H1 (cell line): Measurements from ENCODE around the gene GIPR. TPM values are rescaled to one million over a fixed set of nuclear protein-coding genes. Genes with fewer than 3 reads are reported as not detected.

Experiments
- CTCF ChIA-PET: fragments of 300-600 bp; sonication (Branson Sonifier 250); formaldehyde crosslinking; loops from one replicate; lab custom pipeline; 2021; ENCODE audit not compliant: partially characterized antibody; lab: Charles Lee
- POLR2A ChIA-PET: fragments of 300-600 bp; sonication (Branson Sonifier 250); formaldehyde crosslinking; loops from one replicate; lab custom pipeline; 2021; ENCODE audit warnings: inconsistent platforms; ENCODE audit not compliant: partially characterized antibody; lab: Charles Lee
- DNase-seq, 2 experiments: peaks; one replicate each; pipeline versions ENCODE4 v3.0.0 to v3.0.0-alpha.2; 2010 to 2022; ENCODE audit warnings: low spot score in 2 of 2, low read depth in 1 of 2, mixed read lengths in 1 of 2
- FAIRE-seq: peaks from 2 replicates; lab custom pipeline; 2011; peaks lifted over from hg19 to GRCh38; lab: Jason Lieb, UNC
- H2AFZ ChIP-seq: 2 replicates; pipeline ENCODE4 v1.8.1; 2012; ENCODE audit warnings: low read length, inconsistent platforms
- H2AK5ac ChIP-seq: 2 replicates; pipeline ENCODE4 v1.6.1; 2013; ENCODE audit warnings: low read depth, low read length
- H2BK120ac ChIP-seq: replicated peaks from 2 replicates; pipeline ENCODE3; 2013; ENCODE audit warnings: low read depth, low read length, inconsistent platforms
- H2BK12ac ChIP-seq: 2 replicates; pipeline ENCODE4 v1.6.1; 2013; ENCODE audit warnings: low read depth, low read length
- H2BK15ac ChIP-seq: 2 replicates; pipeline ENCODE4 v1.6.1; 2013; ENCODE audit warnings: low read length
- H2BK20ac ChIP-seq: 2 replicates; pipeline ENCODE4 v1.6.1; 2013; ENCODE audit warnings: low read length
- H2BK5ac ChIP-seq: 2 replicates; pipeline ENCODE4 v1.6.1; 2013; ENCODE audit warnings: low read depth, low read length
- H3K14ac ChIP-seq: 2 replicates; pipeline ENCODE4 v1.6.1; 2013; ENCODE audit warnings: inconsistent platforms; ENCODE audit not compliant: insufficient read length
- H3K18ac ChIP-seq: 2 replicates; pipeline ENCODE4 v1.6.1; 2013; ENCODE audit warnings: low read length; ENCODE audit errors: extremely low read depth
- H3K23ac ChIP-seq: 2 replicates; pipeline ENCODE4 v1.6.1; 2013; ENCODE audit warnings: inconsistent platforms; ENCODE audit not compliant: insufficient read length
- H3K23me2 ChIP-seq: 2 replicates; pipeline ENCODE4 v1.6.1; 2013; ENCODE audit warnings: low read depth, low read length
- H3K27ac ChIP-seq: 2 replicates; pipeline ENCODE4 v1.6.1; 2011; ENCODE audit warnings: low read depth, low read length, inconsistent platforms
- H3K27me3 ChIP-seq, 4 experiments: replicated peaks in 1 of 4; 1 replicate in 1 of 4; 2 replicates in 3 of 4; pipeline versions ENCODE4 v1.6.1 to v1.8.1; 2011 to 2013; ENCODE audit warnings: low read length in 3 of 4, mild to moderate bottlenecking in 3 of 4, inconsistent platforms in 2 of 4, mixed read lengths in 2 of 4, moderate library complexity in 1 of 4; ENCODE audit not compliant: control insufficient read depth in 3 of 4, insufficient read depth in 3 of 4; ENCODE audit errors: extremely low read depth in 1 of 4
- H3K36me3 ChIP-seq, 4 experiments: 2 replicates each; pipeline versions ENCODE4 v1.6.1 to v1.8.1; 2011 to 2013; ENCODE audit warnings: mild to moderate bottlenecking in 4 of 4, low read length in 3 of 4, moderate library complexity in 2 of 4, control low read depth in 1 of 4, inconsistent platforms in 1 of 4; ENCODE audit not compliant: insufficient read depth in 4 of 4, control insufficient read depth in 2 of 4
- H3K4ac ChIP-seq: replicated peaks from 2 replicates; pipeline ENCODE3; 2013; ENCODE audit warnings: low read length, low read depth, mixed read lengths, inconsistent platforms; ENCODE audit not compliant: insufficient read length
- H3K4me1 ChIP-seq, 4 experiments: replicated peaks in 1 of 4; 1 replicate in 1 of 4; 2 replicates in 3 of 4; pipeline versions ENCODE4 v1.6.1 to v1.8.1; 2011 to 2013; ENCODE audit warnings: low read length in 3 of 4, inconsistent platforms in 2 of 4, mixed read lengths in 1 of 4; ENCODE audit not compliant: insufficient read depth in 4 of 4, control insufficient read depth in 3 of 4
- H3K4me2 ChIP-seq, 2 experiments: 2 replicates each; pipeline versions ENCODE4 v1.6.1 to v1.8.1; 2011 to 2013; ENCODE audit warnings: low read depth in 2 of 2, low read length in 2 of 2, control low read depth in 1 of 2, inconsistent platforms in 1 of 2, mild to moderate bottlenecking in 1 of 2; ENCODE audit not compliant: insufficient read depth in 1 of 2
- H3K4me3 ChIP-seq, 4 experiments: fragments of 200-600, 300-600 bp in 1 of 4; sonication (generic), shearing (Covaris generic), sonication (Bioruptor Twin) in 1 of 4; 2 replicates each; pipeline versions ENCODE4 v1.5.1 to v1.8.1; 2011 to 2016; ENCODE audit warnings: low read length in 4 of 4, low read depth in 3 of 4, control low read depth in 2 of 4, inconsistent platforms in 2 of 4, mild to moderate bottlenecking in 2 of 4, mixed read lengths in 1 of 4, moderate library complexity in 1 of 4; ENCODE audit not compliant: insufficient read depth in 2 of 4; ENCODE audit errors: extremely low read depth in 1 of 4
- H3K56ac ChIP-seq: replicated peaks from 2 replicates; pipeline ENCODE3; 2013; ENCODE audit warnings: low read depth, mild to moderate bottlenecking, mixed read lengths, low read length, inconsistent platforms; ENCODE audit not compliant: insufficient read length
- H3K79me1 ChIP-seq: 2 replicates; pipeline ENCODE4 v1.6.1; 2013; ENCODE audit warnings: low read depth, low read length, control low read depth
- H3K79me2 ChIP-seq, 2 experiments: 2 replicates each; pipeline versions ENCODE4 v1.6.1 to v1.8.1; 2012 to 2013; ENCODE audit warnings: low read length in 2 of 2, mild to moderate bottlenecking in 2 of 2, inconsistent platforms in 1 of 2; ENCODE audit not compliant: insufficient read depth in 2 of 2, control insufficient read depth in 1 of 2
- H3K9ac ChIP-seq, 4 experiments: replicated peaks in 1 of 4; 1 replicate in 1 of 4; 2 replicates in 3 of 4; pipeline versions ENCODE4 v1.6.1 to v1.8.1; 2011 to 2013; ENCODE audit warnings: low read depth in 3 of 4, low read length in 3 of 4, control low read depth in 2 of 4, mild to moderate bottlenecking in 2 of 4, moderate library complexity in 2 of 4, inconsistent platforms in 1 of 4; ENCODE audit errors: extremely low read depth in 1 of 4
- H3K9me3 ChIP-seq, 2 experiments: 2 replicates each; pipeline versions ENCODE4 v1.6.1 to v1.8.1; 2012 to 2013; ENCODE audit warnings: mild to moderate bottlenecking in 2 of 2, moderate library complexity in 2 of 2, control low read depth in 1 of 2, inconsistent platforms in 1 of 2, low read depth in 1 of 2, low read length in 1 of 2, mixed read lengths in 1 of 2; ENCODE audit not compliant: insufficient read depth in 2 of 2
- H4K20me1 ChIP-seq, 2 experiments: replicated peaks in 1 of 2; 2 replicates each; pipeline versions ENCODE3 to v1.8.1; 2011 to 2013; ENCODE audit warnings: inconsistent platforms in 2 of 2, low read length in 2 of 2, mild to moderate bottlenecking in 1 of 2; ENCODE audit not compliant: insufficient read depth in 2 of 2, control insufficient read depth in 1 of 2
- H4K5ac ChIP-seq: 2 replicates; pipeline ENCODE4 v1.6.1; 2013; ENCODE audit warnings: low read length, low read depth, mixed read lengths, inconsistent platforms; ENCODE audit not compliant: insufficient read length
- H4K8ac ChIP-seq: 2 replicates; pipeline ENCODE4 v1.8.0; 2013; ENCODE audit warnings: mild to moderate bottlenecking, moderate library complexity, low read length, inconsistent platforms; ENCODE audit not compliant: insufficient read depth; ENCODE audit errors: extremely low read depth
- H4K91ac ChIP-seq: replicated peaks from 2 replicates; pipeline ENCODE3; 2013; ENCODE audit warnings: low read length, mixed read lengths, inconsistent platforms; ENCODE audit not compliant: insufficient read length
- EZH2 ChIP-seq: fragments of 200-600 bp; sonication (generic); IDR thresholded peaks from 2 replicates; pipeline ENCODE4 v1.7.1; 2012; ENCODE audit warnings: low read depth, mild to moderate bottlenecking, moderate library complexity, low read length, inconsistent platforms; ENCODE audit not compliant: severe bottlenecking
- SIX5 ChIP-seq: IDR thresholded peaks from 2 replicates; pipeline ENCODE4 v1.6.1; 2011; ENCODE audit warnings: mild to moderate bottlenecking, low read depth, low read length
- WGBS, 2 experiments: shearing (Covaris generic) in 1 of 2; methylation state at CpG; one replicate each; pipeline versions ENCODE4 v1.1.6 to v1.1.7; 2013 to 2015; ENCODE audit warnings: low lambda C conversion rate in 2 of 2, mixed read lengths in 2 of 2, inconsistent platforms in 1 of 2, low coverage in 1 of 2, missing lambda C conversion rate in 1 of 2; ENCODE audit not compliant: insufficient replicate concordance in 2 of 2, insufficient coverage in 1 of 2, insufficient read length in 1 of 2; ENCODE audit errors: extremely low coverage in 1 of 2, missing lambda C conversion rate in 1 of 2; 5-methylcytosine and 5-hydroxymethylcytosine counted together
- polyA plus RNA-seq, 7 experiments: library from polyadenylated mRNA; depleted of rRNA in 3 of 7; stranded (reverse) in 5 of 7; unstranded in 2 of 7; fragments of >200 nt in 5 of 7; fragments of 200-250 nt in 2 of 7; gene quantifications; 1 replicate in 5 of 7; 2 replicates in 1 of 7; 4 replicates in 1 of 7; pipeline versions ENCODE4 v1.2.1 to v1.2.3, GENCODE V29; 2011 to 2013; ENCODE audit warnings: missing spikeins in 2 of 7, mixed read lengths in 2 of 7
- total RNA-seq: library from RNA; stranded (reverse); fragmentation: NEBNext Ultra II Directional; extraction: Animal tissue kit (Norgen Biotek cat#: 25700); gene quantifications from 2 replicates; pipeline ENCODE4 v1.2.1, GENCODE V29; 2021

The GIPR gene
- total and polyA plus RNA-seq, 2 of the 8 experiments (the other 6 are each of a cell fraction or from before 2014, with no cell fraction given) = 0.42 to 1.3 TPM

- Histone ChIP-seq H4K91ac (no peak overlapping the region), H3K23me2 (peaks cover 21% of the 10 kb centered on the region), H2AK5ac (no peak overlapping the region), H3K27me3 (peaks cover 18 to 31% (median 27%) of the 10 kb centered on the region in 4 experiments), H3K79me1 (no peaks in the 10 kb centered on the region), H3K23ac (no peak overlapping the region), H2BK15ac (no peak overlapping the region), H3K4me2 (peak overlapping the region; percentile 95 to 98), H2AFZ (no peak overlapping the region), H3K9ac (no peak overlapping the region), H3K18ac (no peak overlapping the region; the same call in 1 of the 2 replicates), H3K9me3 (no peaks in the 10 kb centered on the region), H3K56ac (no peak overlapping the region), H4K5ac (no peak overlapping the region), H3K4me3 (peak overlapping the region; percentile 2 to 65 (median 40); a peak in 6 of 8 replicates)
- DNase-seq = no peak
- WGBS, 2 experiments = 12% methylated on average over 19 of the region's 19 CpGs; no CpG with 5 or more reads in 1 of the 2 experiments
- CTCF ChIA-PET = interaction anchor here (0.5 to 1.4 kb wide), 5 partner anchors 15 to 56 kb away, joined by 3 to 5 read pairs (median 3); no protein-coding TSS in a partner anchor
- TF ChIP-seq EZH2 (peak; percentile 61), SIX5 (no peak)
- TF ChIP-seq, all 59 proteins: peak for 1
- POLR2A ChIA-PET = interaction anchor here (0.7 to 3.3 kb wide), 11 partner anchors 9 to 200 kb away, joined by 3 to 9 read pairs (median 4); partner anchors contain the start of gene FOSB
- Histone ChIP-seq H2BK12ac (0 out of 2 replicates have a peak overlapping the region, but pooled peaks have one; percentile 5), H3K79me2 (no peaks in the 10 kb centered on the region), H2BK20ac (no peak overlapping the region), H3K4me1 (peaks cover 9 to 14% (median 11%) of the 10 kb centered on the region in 4 experiments), H4K8ac (no peak overlapping the region), H2BK5ac (no peak overlapping the region), H3K27ac (no peak overlapping the region), H3K36me3 (no peaks in the 10 kb centered on the region), H4K20me1 (peaks cover 0 to 2% of the 10 kb centered on the region in 2 experiments), H3K14ac (no peak overlapping the region), H2BK120ac (no peak overlapping the region), H3K4ac (no peak overlapping the region)
- FAIRE-seq = no peak
Measured at GRCh38 chr19:45668342-45668871, 386 bp downstream of the GIPR start.
